Hepatocyte (in vitro differentiated cells): ENCODE data around the gene TRIM63. TPM values are rescaled to one million over a fixed set of nuclear protein-coding genes. Genes with fewer than 3 reads are reported as not detected.
A peak's percentile ranks its signal among the peaks of the same experiment; 100 is the strongest.

ENCODE experiments used
- DNase-seq: peaks from one replicate; pipeline ENCODE4 v3.0.0-alpha.2; 2016; ENCODE audit warnings: low spot score
- H2AFZ ChIP-seq: fragments of 200-600 bp; sonication (generic); 2 replicates; pipeline ENCODE4 v1.6.0; 2016; ENCODE audit warnings: antibody characterized with exemption, mild to moderate bottlenecking
- H3K27ac ChIP-seq: fragments of 200-600 bp; sonication (generic); 2 replicates; pipeline ENCODE4 v1.5.1; 2016; ENCODE audit warnings: mild to moderate bottlenecking
- H3K27me3 ChIP-seq: fragments of 200-600 bp; sonication (generic); 2 replicates; pipeline ENCODE4 v1.6.1; 2016
- H3K36me3 ChIP-seq: fragments of 200-600 bp; sonication (generic); replicated peaks from 2 replicates; pipeline ENCODE4 v1.5.1; 2016; ENCODE audit warnings: low read depth; ENCODE audit not compliant: insufficient read depth
- H3K4me1 ChIP-seq: fragments of 200-600 bp; sonication (generic); 2 replicates; pipeline ENCODE4 v1.5.1; 2016; ENCODE audit warnings: mild to moderate bottlenecking, moderate library complexity; ENCODE audit not compliant: insufficient read depth
- H3K4me2 ChIP-seq: fragments of 200-600 bp; sonication (generic); 2 replicates; pipeline ENCODE4 v1.6.0; 2016
- H3K4me3 ChIP-seq: fragments of 200-600 bp; sonication (generic); 2 replicates; pipeline ENCODE4 v1.5.1; 2016; ENCODE audit warnings: mild to moderate bottlenecking
- H3K79me2 ChIP-seq: fragments of 200-600 bp; sonication (generic); 2 replicates; pipeline ENCODE4 v1.6.0; 2017; ENCODE audit warnings: mild to moderate bottlenecking
- H3K9me2 ChIP-seq: fragments of 200-600 bp; sonication (generic); replicated peaks from 2 replicates; pipeline ENCODE4 v1.6.0; 2017; ENCODE audit warnings: mild to moderate bottlenecking; ENCODE audit not compliant: insufficient read depth
- H3K9me3 ChIP-seq: fragments of 200-600 bp; sonication (generic); 2 replicates; pipeline ENCODE4 v1.5.1; 2016; ENCODE audit warnings: low read depth, mild to moderate bottlenecking
- H4K20me1 ChIP-seq: fragments of 200-600 bp; sonication (generic); 2 replicates; pipeline ENCODE4 v1.6.0; 2016; ENCODE audit warnings: mild to moderate bottlenecking; ENCODE audit not compliant: insufficient read depth, poor library complexity, severe bottlenecking
- EZH2 ChIP-seq: fragments of 200-600 bp; sonication (generic); IDR thresholded peaks from 2 replicates; pipeline ENCODE4 v1.6.1; 2016; ENCODE audit warnings: antibody characterized with exemption, mild to moderate bottlenecking, borderline replicate concordance
- EZH2phosphoT487 ChIP-seq: fragments of 200-600 bp; sonication (generic); IDR thresholded peaks from one replicate; pipeline ENCODE4 v1.6.1; 2018; ENCODE audit warnings: antibody characterized with exemption, mild to moderate bottlenecking, low read depth, moderate library complexity; ENCODE audit not compliant: unreplicated experiment, severe bottlenecking
- WGBS: methylation state at CpG from one replicate; pipeline ENCODE4 v1.1.6; 2016; ENCODE audit warnings: low lambda C conversion rate; ENCODE audit errors: missing lambda C conversion rate; 5-methylcytosine and 5-hydroxymethylcytosine counted together
- polyA plus RNA-seq: library from polyadenylated mRNA; unstranded; fragments of >200 nt; fragmentation: Nextera tagmentation; extraction: Ambion mirVana; gene quantifications from 2 replicates; pipeline ENCODE4 v1.2.1, GENCODE V29; 2016
- total RNA-seq: library from RNA; depleted of rRNA; stranded (reverse); fragments of >200 nt; gene quantifications from 2 replicates; pipeline ENCODE4 v1.2.3, GENCODE V29; 2014
- TF ChIP-seq, protein P1 (sequence below): fragments of 200-600 bp; sonication (generic); IDR thresholded peaks from 2 replicates; pipeline ENCODE4 v1.5.1; 2016; ENCODE audit warnings: antibody characterized with exemption, mild to moderate bottlenecking; ENCODE audit not compliant: poor library complexity

TRIM63 gene
- total and polyA plus RNA-seq, 2 experiments from 2014 or later: 2.9 to 8.2 TPM

GRCh38 chr1:26082020-26082350, 14.6 kb upstream of the TRIM63 start:
- Histone ChIP-seq H3K36me3 (no peaks in the 10 kb centered on the region), H3K79me2 (no peaks in the 10 kb centered on the region), H3K4me1 (peaks cover 31% of the 10 kb centered on the region), H3K4me2 (no peak overlapping the region), H3K4me3 (no peak overlapping the region), H3K27ac (no peak overlapping the region), H3K9me2 (no peaks in the 10 kb centered on the region), H2AFZ (no peak overlapping the region), H4K20me1 (no peaks in the 10 kb centered on the region), H3K9me3 (no peaks in the 10 kb centered on the region), H3K27me3 (no peaks in the 10 kb centered on the region)
- no peak for DNase-seq
- 74% methylated on average over 3 of the region's 3 CpGs for WGBS
- no peak for TF ChIP-seq EZH2phosphoT487
- TF ChIP-seq, protein P1, sequence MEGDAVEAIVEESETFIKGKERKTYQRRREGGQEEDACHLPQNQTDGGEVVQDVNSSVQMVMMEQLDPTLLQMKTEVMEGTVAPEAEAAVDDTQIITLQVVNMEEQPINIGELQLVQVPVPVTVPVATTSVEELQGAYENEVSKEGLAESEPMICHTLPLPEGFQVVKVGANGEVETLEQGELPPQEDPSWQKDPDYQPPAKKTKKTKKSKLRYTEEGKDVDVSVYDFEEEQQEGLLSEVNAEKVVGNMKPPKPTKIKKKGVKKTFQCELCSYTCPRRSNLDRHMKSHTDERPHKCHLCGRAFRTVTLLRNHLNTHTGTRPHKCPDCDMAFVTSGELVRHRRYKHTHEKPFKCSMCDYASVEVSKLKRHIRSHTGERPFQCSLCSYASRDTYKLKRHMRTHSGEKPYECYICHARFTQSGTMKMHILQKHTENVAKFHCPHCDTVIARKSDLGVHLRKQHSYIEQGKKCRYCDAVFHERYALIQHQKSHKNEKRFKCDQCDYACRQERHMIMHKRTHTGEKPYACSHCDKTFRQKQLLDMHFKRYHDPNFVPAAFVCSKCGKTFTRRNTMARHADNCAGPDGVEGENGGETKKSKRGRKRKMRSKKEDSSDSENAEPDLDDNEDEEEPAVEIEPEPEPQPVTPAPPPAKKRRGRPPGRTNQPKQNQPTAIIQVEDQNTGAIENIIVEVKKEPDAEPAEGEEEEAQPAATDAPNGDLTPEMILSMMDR: no peak

GRCh38 chr1:26081267-26082019, 14.0 kb upstream of the TRIM63 start:
- no peaks in the 10 kb centered on the region for H4K20me1 ChIP-seq
- no peaks in the 10 kb centered on the region for H3K79me2 ChIP-seq
- peaks cover 31% of the 10 kb centered on the region for H3K4me1 ChIP-seq
- H3K9me3 ChIP-seq: no peaks in the 10 kb centered on the region
- no peak for DNase-seq
- no peak overlapping the region for H3K27ac ChIP-seq
- no peak overlapping the region for H2AFZ ChIP-seq
- no peaks in the 10 kb centered on the region for H3K36me3 ChIP-seq
- no peaks in the 10 kb centered on the region for H3K27me3 ChIP-seq
- no peaks in the 10 kb centered on the region for H3K9me2 ChIP-seq
- H3K4me3 ChIP-seq: no peak overlapping the region
- no peak overlapping the region for H3K4me2 ChIP-seq
- WGBS: 82% methylated on average over 7 of the region's 8 CpGs
- TF ChIP-seq, protein P1: no peak
- TF ChIP-seq EZH2 (no peak), EZH2phosphoT487 (no peak)

GRCh38 chr1:26079960-26080814, 12.8 kb upstream of the TRIM63 start:
- H3K4me1 ChIP-seq: peaks cover 31% of the 10 kb centered on the region
- no peaks in the 10 kb centered on the region for H3K27me3 ChIP-seq
- H3K9me2 ChIP-seq: no peaks in the 10 kb centered on the region
- H3K4me2 ChIP-seq: no peak overlapping the region
- H2AFZ ChIP-seq: no peak overlapping the region
- no peaks in the 10 kb centered on the region for H4K20me1 ChIP-seq
- no peak for TF ChIP-seq EZH2
- TF ChIP-seq, protein P1: no peak
- TF ChIP-seq EZH2phosphoT487: no peak
- 60% methylated on average over 9 of the region's 9 CpGs for WGBS
- H3K79me2 ChIP-seq: no peaks in the 10 kb centered on the region
- no peaks in the 10 kb centered on the region for H3K9me3 ChIP-seq
- no peak overlapping the region for H3K4me3 ChIP-seq
- DNase-seq: no peak
- H3K36me3 ChIP-seq: no peaks in the 10 kb centered on the region
- H3K27ac ChIP-seq: peak overlapping the region; percentile 91
